Fibroblast of pulmonary artery (primary cell): ENCODE measurements around the gene EPB41L4B.

Experiments used
- DNase-seq: peaks from one replicate; pipeline ENCODE4 v3.0.0-alpha.2; 2010; ENCODE audit warnings: low read depth
- H3K4me3 ChIP-seq: replicated peaks from 2 replicates; pipeline ENCODE4 v1.5.1; 2011; ENCODE audit warnings: low read depth, mild to moderate bottlenecking, control low read depth, low read length, moderate library complexity
- TF ChIP-seq, protein P1 (sequence below): IDR thresholded peaks from 2 replicates; pipeline ENCODE4 v1.5.1; 2011; ENCODE audit warnings: mild to moderate bottlenecking, control low read depth, low read length, inconsistent platforms; ENCODE audit errors: missing control alignments

The EPB41L4B gene

DNA sequence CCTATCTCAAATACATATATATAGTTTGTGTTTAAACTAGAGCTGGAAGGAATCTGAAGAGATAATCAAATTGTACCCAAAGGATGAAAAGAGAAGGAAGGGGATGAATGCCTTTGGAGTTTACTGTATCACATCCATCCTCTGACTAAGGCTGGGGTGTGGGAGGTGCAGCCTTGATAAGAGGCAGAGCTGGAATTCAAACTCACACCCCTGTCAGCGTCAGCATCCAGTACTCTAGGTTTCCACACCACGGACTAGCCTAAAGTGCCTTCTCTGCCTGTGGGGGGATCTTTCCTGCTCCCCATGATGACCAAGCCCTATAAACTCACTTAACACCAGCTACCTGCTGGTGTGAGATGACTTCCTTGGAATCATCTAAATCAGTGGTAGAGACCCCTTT, 48.1 kb downstream of the EPB41L4B start:
- TF ChIP-seq, protein P1, sequence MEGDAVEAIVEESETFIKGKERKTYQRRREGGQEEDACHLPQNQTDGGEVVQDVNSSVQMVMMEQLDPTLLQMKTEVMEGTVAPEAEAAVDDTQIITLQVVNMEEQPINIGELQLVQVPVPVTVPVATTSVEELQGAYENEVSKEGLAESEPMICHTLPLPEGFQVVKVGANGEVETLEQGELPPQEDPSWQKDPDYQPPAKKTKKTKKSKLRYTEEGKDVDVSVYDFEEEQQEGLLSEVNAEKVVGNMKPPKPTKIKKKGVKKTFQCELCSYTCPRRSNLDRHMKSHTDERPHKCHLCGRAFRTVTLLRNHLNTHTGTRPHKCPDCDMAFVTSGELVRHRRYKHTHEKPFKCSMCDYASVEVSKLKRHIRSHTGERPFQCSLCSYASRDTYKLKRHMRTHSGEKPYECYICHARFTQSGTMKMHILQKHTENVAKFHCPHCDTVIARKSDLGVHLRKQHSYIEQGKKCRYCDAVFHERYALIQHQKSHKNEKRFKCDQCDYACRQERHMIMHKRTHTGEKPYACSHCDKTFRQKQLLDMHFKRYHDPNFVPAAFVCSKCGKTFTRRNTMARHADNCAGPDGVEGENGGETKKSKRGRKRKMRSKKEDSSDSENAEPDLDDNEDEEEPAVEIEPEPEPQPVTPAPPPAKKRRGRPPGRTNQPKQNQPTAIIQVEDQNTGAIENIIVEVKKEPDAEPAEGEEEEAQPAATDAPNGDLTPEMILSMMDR, result no peak
- no peak for DNase-seq
- H3K4me3 ChIP-seq, result no peak overlapping the region

DNA sequence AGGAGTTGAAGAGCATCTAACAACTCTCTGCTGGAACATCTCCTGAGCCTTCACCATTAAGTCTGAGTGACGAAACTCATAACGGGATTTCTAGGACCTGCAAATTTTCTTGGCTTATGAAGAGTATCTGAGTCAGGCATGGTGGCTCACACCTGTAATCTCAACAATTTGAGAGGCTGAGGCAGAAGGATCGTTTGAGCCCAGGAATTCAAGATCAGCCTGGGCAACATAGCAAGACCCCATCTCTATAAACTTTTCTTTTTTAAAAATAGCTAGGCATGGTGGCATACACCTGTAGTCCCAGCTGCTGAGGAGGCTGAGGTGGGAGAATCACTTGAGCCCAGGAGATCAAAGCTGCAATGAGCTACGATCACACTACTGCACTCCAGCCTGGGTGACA, 48.8 kb downstream of the EPB41L4B start:
- no peak for DNase-seq
- no peak overlapping the region for H3K4me3 ChIP-seq
- TF ChIP-seq, protein P1, result no peak

DNA sequence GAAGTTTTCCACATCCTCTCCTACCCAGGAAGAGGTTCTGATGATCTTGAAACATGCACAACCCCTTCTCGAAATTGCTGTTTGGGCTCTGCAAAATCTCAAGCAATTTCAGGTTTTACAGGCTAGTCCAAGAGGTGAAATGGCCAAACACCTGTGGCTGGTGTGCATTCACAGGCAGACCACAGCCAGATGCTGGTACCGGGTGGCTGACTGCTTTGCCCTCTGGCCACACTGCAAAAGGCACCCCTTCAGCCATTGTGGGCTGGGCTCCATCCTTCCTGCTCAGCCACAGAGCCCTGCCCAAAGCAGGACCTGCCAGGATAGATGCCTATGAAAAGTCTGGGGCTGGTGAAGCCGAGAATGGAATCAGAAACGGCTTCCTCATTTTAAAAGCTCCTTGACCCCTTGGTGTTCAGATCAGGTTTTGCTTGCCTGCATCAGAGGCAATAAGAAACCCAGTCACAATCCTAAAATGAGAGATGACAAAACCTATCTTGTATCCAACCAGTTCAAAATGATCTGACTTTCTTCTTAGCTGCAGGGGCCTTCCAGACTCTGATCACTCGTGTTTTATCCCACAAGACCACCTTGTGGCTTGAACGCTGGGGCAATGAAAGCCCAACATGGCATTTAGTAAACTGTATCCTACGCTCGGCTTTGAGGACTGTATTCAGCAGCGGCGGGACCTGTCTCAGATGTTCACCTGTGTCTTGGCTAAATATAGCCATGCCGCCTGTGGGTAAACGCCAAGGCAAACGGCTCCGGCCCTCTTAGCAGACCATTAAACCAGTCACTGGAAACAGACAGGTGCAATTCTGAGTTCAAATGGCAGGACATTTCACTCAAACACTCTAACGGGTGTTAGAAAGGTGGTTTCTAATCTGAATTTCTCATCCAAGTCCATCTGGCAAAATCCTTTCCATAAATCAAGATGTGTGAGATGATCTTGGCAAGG, 49.6 kb downstream of the EPB41L4B start:
- H3K4me3 ChIP-seq, result no peak overlapping the region
- TF ChIP-seq, protein P1, result no peak
- no peak for DNase-seq

DNA sequence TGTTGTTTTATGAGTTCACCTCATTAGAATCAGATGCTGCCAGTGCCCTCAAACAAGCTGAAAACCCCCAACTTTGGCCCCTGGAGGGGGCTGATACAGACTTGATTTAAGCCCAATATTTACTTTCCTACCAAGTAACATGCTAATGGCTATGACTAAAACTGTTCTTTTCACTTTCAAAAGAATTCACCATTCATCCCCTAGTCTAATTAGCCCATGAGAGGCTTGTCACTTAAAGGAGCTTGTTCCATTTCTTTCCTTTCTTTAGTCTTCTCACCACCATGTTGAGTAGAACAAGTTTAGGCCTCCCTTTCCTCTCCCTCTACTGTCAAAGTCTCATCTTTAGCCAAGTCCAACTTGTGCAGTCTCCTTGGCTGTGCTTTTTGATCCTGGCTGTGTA, 50.4 kb downstream of the EPB41L4B start:
- no peak overlapping the region for H3K4me3 ChIP-seq
- TF ChIP-seq, protein P1, result no peak
- no peak for DNase-seq

DNA sequence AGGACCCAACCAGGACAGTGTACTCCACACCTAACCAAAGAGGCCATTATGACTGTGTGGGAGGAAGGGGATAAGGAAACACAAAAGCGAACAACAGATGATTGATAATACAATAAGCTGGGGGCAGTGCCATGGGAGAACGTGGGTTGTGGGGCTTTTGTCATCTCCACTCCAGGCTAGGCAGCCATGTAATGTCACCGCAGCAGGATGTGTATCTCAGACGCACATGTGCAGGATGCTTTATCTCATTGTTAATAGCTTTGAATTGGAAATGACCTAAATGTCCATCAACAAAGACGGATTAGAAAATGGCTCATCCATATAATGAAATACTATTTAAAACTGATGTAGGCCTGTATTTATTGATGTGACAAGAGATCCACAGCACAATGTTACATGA, 51.0 kb downstream of the EPB41L4B start:
- TF ChIP-seq, protein P1, result no peak
- H3K4me3 ChIP-seq, result no peak overlapping the region
- DNase-seq, result no peak

DNA sequence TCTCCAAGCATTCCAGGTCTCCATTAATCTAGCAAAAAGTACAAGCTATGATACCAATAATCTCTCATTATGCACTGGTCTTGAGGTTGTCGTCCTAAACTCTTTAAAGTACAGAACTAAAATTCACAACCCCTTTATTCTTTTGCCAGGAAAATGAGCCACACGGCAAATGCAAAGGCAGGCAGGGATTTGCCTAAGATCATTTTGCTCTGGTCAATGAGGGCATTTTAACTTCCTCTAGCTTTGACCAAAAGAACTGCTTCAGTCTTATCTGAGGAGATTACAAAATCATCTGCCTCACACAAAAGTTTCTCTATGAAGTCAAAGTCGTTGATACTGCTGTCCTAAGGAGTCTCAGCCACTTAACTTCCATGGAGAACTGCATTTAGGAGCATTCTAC, 51.8 kb downstream of the EPB41L4B start:
- DNase-seq, result no peak
- no peak overlapping the region for H3K4me3 ChIP-seq
- TF ChIP-seq, protein P1, result no peak

DNA sequence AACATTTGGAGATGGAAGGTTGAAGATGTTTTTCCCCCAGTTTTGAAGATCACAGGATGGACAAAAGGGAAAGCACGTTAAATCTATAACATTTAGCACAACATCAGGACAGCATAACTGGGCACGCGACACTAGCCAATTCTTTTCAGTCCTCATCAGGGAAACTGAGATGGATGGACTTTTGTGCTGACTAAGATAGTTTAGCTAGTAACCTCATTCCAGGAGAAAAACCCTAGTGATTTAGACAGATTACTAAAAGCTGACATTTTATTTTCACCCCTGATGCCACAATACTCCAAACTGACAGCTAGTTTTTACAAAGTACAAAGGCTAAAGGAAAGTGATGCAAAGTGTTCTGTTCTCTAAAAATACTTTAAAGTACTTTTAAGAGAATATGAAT, 53.3 kb downstream of the EPB41L4B start:
- no peak overlapping the region for H3K4me3 ChIP-seq
- DNase-seq, result no peak
- TF ChIP-seq, protein P1, result no peak
